H1 (cell line): ENCODE data around the gene ARHGEF4. TPM values are rescaled to one million over a fixed set of nuclear protein-coding genes. Genes with fewer than 3 reads are reported as not detected.

Experiments used
- EP300 ChIP-seq, 2 experiments: IDR thresholded peaks; 1 replicate in 1 of 2; 2 replicates in 1 of 2; pipeline ENCODE4 v1.6.1; 2011 to 2012; ENCODE audit warnings: low read depth in 2 of 2, low read length in 2 of 2, mild to moderate bottlenecking in 2 of 2, borderline replicate concordance in 1 of 2, inconsistent platforms in 1 of 2, moderate library complexity in 1 of 2
- GTF2F1 ChIP-seq: IDR thresholded peaks from 2 replicates; pipeline ENCODE4 v1.6.1; 2012; ENCODE audit warnings: low read depth, low read length, improper control_type of control experiment, borderline replicate concordance
- KDM5A ChIP-seq: fragments of 200-600 bp; IDR thresholded peaks from 2 replicates; pipeline ENCODE4 v1.7.1; 2012; ENCODE audit warnings: mild to moderate bottlenecking, low read length, inconsistent platforms, mixed read lengths
- NANOG ChIP-seq: IDR thresholded peaks from 2 replicates; pipeline ENCODE4 v1.6.1; 2011; ENCODE audit warnings: low read length, low read depth, mild to moderate bottlenecking, inconsistent platforms; ENCODE audit not compliant: insufficient read depth, poor library complexity, severe bottlenecking
- polyA plus RNA-seq, 7 experiments: library from polyadenylated mRNA; depleted of rRNA in 3 of 7; stranded (reverse) in 5 of 7; unstranded in 2 of 7; fragments of >200 nt in 5 of 7; fragments of 200-250 nt in 2 of 7; gene quantifications; 1 replicate in 5 of 7; 2 replicates in 1 of 7; 4 replicates in 1 of 7; pipeline versions ENCODE4 v1.2.1 to v1.2.3, GENCODE V29; 2011 to 2013; ENCODE audit warnings: missing spikeins in 2 of 7, mixed read lengths in 2 of 7
- total RNA-seq: library from RNA; stranded (reverse); fragmentation: NEBNext Ultra II Directional; extraction: Animal tissue kit (Norgen Biotek cat#: 25700); gene quantifications from 2 replicates; pipeline ENCODE4 v1.2.1, GENCODE V29; 2021
- TF ChIP-seq, protein P1 (sequence below): fragments of 300-600 bp; sonication (generic); IDR thresholded peaks from 2 replicates; pipeline ENCODE4 v1.7.1; 2012; ENCODE audit warnings: low read length, moderate library complexity, mild to moderate bottlenecking, inconsistent platforms; ENCODE audit not compliant: insufficient replicate concordance

The ARHGEF4 gene
- total and polyA plus RNA-seq, 2 of the 8 experiments (the other 6 are each of a cell fraction or from before 2014, with no cell fraction given) = 10.6 to 14.6 TPM

GRCh38 chr2:130830538-130830937 lies 6.2 kb upstream of the ARHGEF4 start (continued):
- TF ChIP-seq, protein P1, sequence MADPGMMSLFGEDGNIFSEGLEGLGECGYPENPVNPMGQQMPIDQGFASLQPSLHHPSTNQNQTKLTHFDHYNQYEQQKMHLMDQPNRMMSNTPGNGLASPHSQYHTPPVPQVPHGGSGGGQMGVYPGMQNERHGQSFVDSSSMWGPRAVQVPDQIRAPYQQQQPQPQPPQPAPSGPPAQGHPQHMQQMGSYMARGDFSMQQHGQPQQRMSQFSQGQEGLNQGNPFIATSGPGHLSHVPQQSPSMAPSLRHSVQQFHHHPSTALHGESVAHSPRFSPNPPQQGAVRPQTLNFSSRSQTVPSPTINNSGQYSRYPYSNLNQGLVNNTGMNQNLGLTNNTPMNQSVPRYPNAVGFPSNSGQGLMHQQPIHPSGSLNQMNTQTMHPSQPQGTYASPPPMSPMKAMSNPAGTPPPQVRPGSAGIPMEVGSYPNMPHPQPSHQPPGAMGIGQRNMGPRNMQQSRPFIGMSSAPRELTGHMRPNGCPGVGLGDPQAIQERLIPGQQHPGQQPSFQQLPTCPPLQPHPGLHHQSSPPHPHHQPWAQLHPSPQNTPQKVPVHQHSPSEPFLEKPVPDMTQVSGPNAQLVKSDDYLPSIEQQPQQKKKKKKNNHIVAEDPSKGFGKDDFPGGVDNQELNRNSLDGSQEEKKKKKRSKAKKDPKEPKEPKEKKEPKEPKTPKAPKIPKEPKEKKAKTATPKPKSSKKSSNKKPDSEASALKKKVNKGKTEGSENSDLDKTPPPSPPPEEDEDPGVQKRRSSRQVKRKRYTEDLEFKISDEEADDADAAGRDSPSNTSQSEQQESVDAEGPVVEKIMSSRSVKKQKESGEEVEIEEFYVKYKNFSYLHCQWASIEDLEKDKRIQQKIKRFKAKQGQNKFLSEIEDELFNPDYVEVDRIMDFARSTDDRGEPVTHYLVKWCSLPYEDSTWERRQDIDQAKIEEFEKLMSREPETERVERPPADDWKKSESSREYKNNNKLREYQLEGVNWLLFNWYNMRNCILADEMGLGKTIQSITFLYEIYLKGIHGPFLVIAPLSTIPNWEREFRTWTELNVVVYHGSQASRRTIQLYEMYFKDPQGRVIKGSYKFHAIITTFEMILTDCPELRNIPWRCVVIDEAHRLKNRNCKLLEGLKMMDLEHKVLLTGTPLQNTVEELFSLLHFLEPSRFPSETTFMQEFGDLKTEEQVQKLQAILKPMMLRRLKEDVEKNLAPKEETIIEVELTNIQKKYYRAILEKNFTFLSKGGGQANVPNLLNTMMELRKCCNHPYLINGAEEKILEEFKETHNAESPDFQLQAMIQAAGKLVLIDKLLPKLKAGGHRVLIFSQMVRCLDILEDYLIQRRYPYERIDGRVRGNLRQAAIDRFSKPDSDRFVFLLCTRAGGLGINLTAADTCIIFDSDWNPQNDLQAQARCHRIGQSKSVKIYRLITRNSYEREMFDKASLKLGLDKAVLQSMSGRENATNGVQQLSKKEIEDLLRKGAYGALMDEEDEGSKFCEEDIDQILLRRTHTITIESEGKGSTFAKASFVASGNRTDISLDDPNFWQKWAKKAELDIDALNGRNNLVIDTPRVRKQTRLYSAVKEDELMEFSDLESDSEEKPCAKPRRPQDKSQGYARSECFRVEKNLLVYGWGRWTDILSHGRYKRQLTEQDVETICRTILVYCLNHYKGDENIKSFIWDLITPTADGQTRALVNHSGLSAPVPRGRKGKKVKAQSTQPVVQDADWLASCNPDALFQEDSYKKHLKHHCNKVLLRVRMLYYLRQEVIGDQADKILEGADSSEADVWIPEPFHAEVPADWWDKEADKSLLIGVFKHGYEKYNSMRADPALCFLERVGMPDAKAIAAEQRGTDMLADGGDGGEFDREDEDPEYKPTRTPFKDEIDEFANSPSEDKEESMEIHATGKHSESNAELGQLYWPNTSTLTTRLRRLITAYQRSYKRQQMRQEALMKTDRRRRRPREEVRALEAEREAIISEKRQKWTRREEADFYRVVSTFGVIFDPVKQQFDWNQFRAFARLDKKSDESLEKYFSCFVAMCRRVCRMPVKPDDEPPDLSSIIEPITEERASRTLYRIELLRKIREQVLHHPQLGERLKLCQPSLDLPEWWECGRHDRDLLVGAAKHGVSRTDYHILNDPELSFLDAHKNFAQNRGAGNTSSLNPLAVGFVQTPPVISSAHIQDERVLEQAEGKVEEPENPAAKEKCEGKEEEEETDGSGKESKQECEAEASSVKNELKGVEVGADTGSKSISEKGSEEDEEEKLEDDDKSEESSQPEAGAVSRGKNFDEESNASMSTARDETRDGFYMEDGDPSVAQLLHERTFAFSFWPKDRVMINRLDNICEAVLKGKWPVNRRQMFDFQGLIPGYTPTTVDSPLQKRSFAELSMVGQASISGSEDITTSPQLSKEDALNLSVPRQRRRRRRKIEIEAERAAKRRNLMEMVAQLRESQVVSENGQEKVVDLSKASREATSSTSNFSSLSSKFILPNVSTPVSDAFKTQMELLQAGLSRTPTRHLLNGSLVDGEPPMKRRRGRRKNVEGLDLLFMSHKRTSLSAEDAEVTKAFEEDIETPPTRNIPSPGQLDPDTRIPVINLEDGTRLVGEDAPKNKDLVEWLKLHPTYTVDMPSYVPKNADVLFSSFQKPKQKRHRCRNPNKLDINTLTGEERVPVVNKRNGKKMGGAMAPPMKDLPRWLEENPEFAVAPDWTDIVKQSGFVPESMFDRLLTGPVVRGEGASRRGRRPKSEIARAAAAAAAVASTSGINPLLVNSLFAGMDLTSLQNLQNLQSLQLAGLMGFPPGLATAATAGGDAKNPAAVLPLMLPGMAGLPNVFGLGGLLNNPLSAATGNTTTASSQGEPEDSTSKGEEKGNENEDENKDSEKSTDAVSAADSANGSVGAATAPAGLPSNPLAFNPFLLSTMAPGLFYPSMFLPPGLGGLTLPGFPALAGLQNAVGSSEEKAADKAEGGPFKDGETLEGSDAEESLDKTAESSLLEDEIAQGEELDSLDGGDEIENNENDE = no peak
- TF ChIP-seq GTF2F1 (no peak), NANOG (no peak), EP300 (IDR thresholded peaks at IDR 0.05; ENCODE audit: borderline replicate concordance in 1 of 2, low read depth in 2 of 2, low read length in 2 of 2) (no peak), KDM5A (no peak)
